ENCODE data around the gene ARHGEF3.

DNA sequence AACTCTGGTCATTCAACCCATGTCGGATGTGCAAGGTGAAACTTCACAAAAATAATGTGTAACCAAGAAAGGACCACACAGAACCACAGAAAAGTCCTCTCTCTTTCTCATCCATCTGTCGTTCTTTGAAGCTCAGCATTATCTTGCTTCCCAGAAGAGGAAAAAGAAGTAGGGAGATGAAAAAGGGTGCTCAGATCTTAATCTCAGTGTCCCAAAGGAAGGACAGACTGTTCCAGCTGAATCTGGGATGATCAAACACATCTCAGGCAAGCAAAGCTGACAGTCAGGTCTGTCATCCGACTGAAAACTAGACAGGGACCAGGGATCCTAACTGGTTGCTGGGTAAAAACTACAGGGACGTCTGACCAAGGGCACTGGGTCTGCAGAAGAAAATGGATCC is 16.2 kb downstream of the ARHGEF3 start:
- TF ChIP-seq CTCF (IDR thresholded peaks at IDR 0.05; ENCODE audit: poor library complexity, severe bottlenecking) (no peak), EZH2 (IDR thresholded peaks at IDR 0.05; ENCODE audit: borderline replicate concordance, insufficient read depth, low read length, poor library complexity, severe bottlenecking) (no peak)
